CD4-positive, CD25-positive, alpha-beta regulatory T cell (primary cell): ENCODE measurements around the gene CDX2. TPM values are rescaled to one million over a fixed set of nuclear protein-coding genes. Genes with fewer than 3 reads are reported as not detected.

ENCODE experiments used
- ATAC-seq, 2 donors: fragments of 150-1000 bp; cut with Tn5 transposase; one replicate each; pipeline ENCODE4 v1.10.0; 2021; ENCODE audit warnings: low read depth in 2 of 2, moderate number of reproducible peaks in 2 of 2, moderate library complexity in 1 of 2
- DNase-seq, 3 donors: peaks; one replicate each; pipeline versions ENCODE4 v3.0.0 to v3.0.0-alpha.2; 2012 to 2022; ENCODE audit warnings: mixed read lengths in 1 of 3
- H3K27ac ChIP-seq: one replicate; pipeline ENCODE4 v1.7.0; 2013; ENCODE audit warnings: mild to moderate bottlenecking, low read length; ENCODE audit not compliant: insufficient read depth, poor library complexity, severe bottlenecking
- H3K27me3 ChIP-seq: one replicate; pipeline ENCODE4 v1.7.0; 2013; ENCODE audit warnings: low read length; ENCODE audit not compliant: control insufficient read depth, insufficient read depth
- H3K36me3 ChIP-seq: one replicate; pipeline ENCODE4 v1.7.0; 2013; ENCODE audit warnings: mild to moderate bottlenecking, low read length, moderate library complexity; ENCODE audit not compliant: control insufficient read depth, insufficient read depth
- H3K4me1 ChIP-seq: 2 replicates; pipeline ENCODE4 v1.7.0; 2013; ENCODE audit warnings: mild to moderate bottlenecking, low read length; ENCODE audit not compliant: insufficient read depth, control insufficient read depth, poor library complexity, severe bottlenecking
- H3K4me3 ChIP-seq: one replicate; pipeline ENCODE4 v1.7.0; 2013; ENCODE audit warnings: low read depth, mild to moderate bottlenecking, low read length, moderate library complexity
- H3K9me3 ChIP-seq, 2 experiments: 1 replicate in 1 of 2; 2 replicates in 1 of 2; pipeline ENCODE4 v1.7.0; 2013; ENCODE audit warnings: low read length in 2 of 2, mild to moderate bottlenecking in 1 of 2, moderate library complexity in 1 of 2; ENCODE audit not compliant: control insufficient read depth in 2 of 2
- H3K27ac Mint-ChIP-seq, 3 donors: one replicate each; pipeline ENCODE4 v1.8.0; 2020 to 2022; ENCODE audit warnings: mild to moderate bottlenecking in 3 of 3, mixed read lengths in 3 of 3, moderate library complexity in 2 of 3
- H3K27me3 Mint-ChIP-seq: one replicate; pipeline ENCODE4 v1.8.0; 2022; ENCODE audit warnings: mild to moderate bottlenecking, mixed read lengths
- H3K36me3 Mint-ChIP-seq: one replicate; pipeline ENCODE4 v1.8.0; 2020; ENCODE audit warnings: mixed read lengths
- H3K4me1 Mint-ChIP-seq, 4 donors: one replicate each; pipeline ENCODE4 v1.8.0; 2020 to 2022; ENCODE audit warnings: mixed read lengths in 4 of 4, mild to moderate bottlenecking in 1 of 4
- H3K4me3 Mint-ChIP-seq, 4 donors: one replicate each; pipeline ENCODE4 v1.8.0; 2020 to 2022; ENCODE audit warnings: mild to moderate bottlenecking in 4 of 4, mixed read lengths in 4 of 4, moderate library complexity in 3 of 4
- H3K9me3 Mint-ChIP-seq, 7 donors: one replicate each; pipeline ENCODE4 v1.8.0; 2020 to 2022; ENCODE audit warnings: mixed read lengths in 7 of 7, mild to moderate bottlenecking in 3 of 7, moderate library complexity in 2 of 7
- polyA plus RNA-seq, 4 donors: library from polyadenylated mRNA; unstranded; fragments of 300-500 nt; fragmentation: Illumina TruSeq; gene quantifications; one replicate each; pipeline ENCODE4 v1.2.3, GENCODE V29; 2021
- total RNA-seq: library from RNA; stranded (reverse); gene quantifications from one replicate; pipeline ENCODE4 v1.2.3, GENCODE V29; 2022

CDX2 gene
- total and polyA plus RNA-seq, 5 donors from 2014 or later: not detected

GRCh38 chr13:27954406-27954851, 14.7 kb downstream of the CDX2 start:
- peaks cover 3 to 18% (median 12%) of the 10 kb centered on the region in 4 donors for H3K4me1 Mint-ChIP-seq
- H3K4me3 Mint-ChIP-seq: peak overlapping the region in 2 of 4 donors; percentile 44 to 78
- H3K9me3 Mint-ChIP-seq: peaks cover 0 to 5% (median 2%) of the 10 kb centered on the region in 7 donors
- H3K27me3 ChIP-seq: peaks cover 31% of the 10 kb centered on the region
- H3K36me3 ChIP-seq: no peaks in the 10 kb centered on the region
- no peaks in the 10 kb centered on the region for H3K36me3 Mint-ChIP-seq
- no peak overlapping the region for H3K27ac ChIP-seq
- no peak overlapping the region for H3K27ac Mint-ChIP-seq
- H3K4me1 ChIP-seq: peaks cover 12% of the 10 kb centered on the region
- H3K27me3 Mint-ChIP-seq: peaks cover 70% of the 10 kb centered on the region
- H3K4me3 ChIP-seq: no peak overlapping the region
- ATAC-seq (no peak), DNase-seq (no peak)
- H3K9me3 ChIP-seq: no peaks in the 10 kb centered on the region

GRCh38 chr13:27953676-27954405, 15.3 kb downstream of the CDX2 start:
- peak overlapping the region in 3 of 4 donors; percentile 63 to 78 (median 72) for H3K4me3 Mint-ChIP-seq
- peaks cover 64% of the 10 kb centered on the region for H3K27me3 Mint-ChIP-seq
- no peaks in the 10 kb centered on the region for H3K36me3 Mint-ChIP-seq
- no peak overlapping the region for H3K4me3 ChIP-seq
- peaks cover 25% of the 10 kb centered on the region for H3K27me3 ChIP-seq
- peaks cover 12% of the 10 kb centered on the region for H3K4me1 ChIP-seq
- no peak overlapping the region for H3K27ac Mint-ChIP-seq
- no peaks in the 10 kb centered on the region for H3K9me3 ChIP-seq
- peaks cover 3 to 18% (median 12%) of the 10 kb centered on the region in 4 donors for H3K4me1 Mint-ChIP-seq
- H3K36me3 ChIP-seq: no peaks in the 10 kb centered on the region
- ATAC-seq (peak; percentile 60 to 67), DNase-seq (peak in 2 of 3 donors; percentile 53 to 56)
- no peak overlapping the region for H3K27ac ChIP-seq
- peaks cover 0 to 5% (median 2%) of the 10 kb centered on the region in 7 donors for H3K9me3 Mint-ChIP-seq

GRCh38 chr13:27952876-27953675, 16.0 kb downstream of the CDX2 start:
- Mint-ChIP-seq H3K27ac (no peak overlapping the region), H3K4me3 (peak overlapping the region in 3 of 4 donors; percentile 62 to 75 (median 63)), H3K4me1 (peaks cover 3 to 14% (median 11%) of the 10 kb centered on the region in 4 donors), H3K36me3 (no peaks in the 10 kb centered on the region), H3K9me3 (peaks cover 0 to 6% (median 2%) of the 10 kb centered on the region in 7 donors), H3K27me3 (peaks cover 57% of the 10 kb centered on the region)
- DNase-seq (no peak), ATAC-seq (no peak)
- H3K27ac ChIP-seq: no peak overlapping the region
- peaks cover 12% of the 10 kb centered on the region for H3K4me1 ChIP-seq
- no peaks in the 10 kb centered on the region for H3K9me3 ChIP-seq
- peaks cover 21% of the 10 kb centered on the region for H3K27me3 ChIP-seq
- no peaks in the 10 kb centered on the region for H3K36me3 ChIP-seq
- H3K4me3 ChIP-seq: no peak overlapping the region

GRCh38 chr13:27942972-27943371, 26.1 kb downstream of the CDX2 start:
- H3K27me3 Mint-ChIP-seq: peaks cover 25% of the 10 kb centered on the region
- ATAC-seq (no peak), DNase-seq (no peak)
- H3K4me3 ChIP-seq: no peak overlapping the region
- H3K27ac Mint-ChIP-seq: no peak overlapping the region
- H3K4me1 Mint-ChIP-seq: no peaks in the 10 kb centered on the region
- H3K27ac ChIP-seq: no peak overlapping the region
- H3K9me3 Mint-ChIP-seq: peaks cover 0 to 5% (median 1%) of the 10 kb centered on the region in 7 donors
- no peaks in the 10 kb centered on the region for H3K4me1 ChIP-seq
- H3K36me3 Mint-ChIP-seq: no peaks in the 10 kb centered on the region
- H3K36me3 ChIP-seq: no peaks in the 10 kb centered on the region
- H3K9me3 ChIP-seq: peaks cover 0 to 7% of the 10 kb centered on the region in 2 experiments
- no peak overlapping the region for H3K4me3 Mint-ChIP-seq
- peaks cover 2% of the 10 kb centered on the region for H3K27me3 ChIP-seq

- no peak for ATAC-seq
- no peak overlapping the region for H3K27ac ChIP-seq
- Mint-ChIP-seq H3K4me1 (peaks cover 0 to 2% (median 0%) of the 10 kb centered on the region in 4 donors), H3K27me3 (peaks cover 41% of the 10 kb centered on the region), H3K27ac (no peak overlapping the region), H3K9me3 (peaks cover 0 to 3% (median 0%) of the 10 kb centered on the region in 7 donors), H3K36me3 (no peaks in the 10 kb centered on the region), H3K4me3 (no peak overlapping the region)
- H3K36me3 ChIP-seq: no peaks in the 10 kb centered on the region
- no peaks in the 10 kb centered on the region for H3K9me3 ChIP-seq
- DNase-seq: no peak
- no peak overlapping the region for H3K4me3 ChIP-seq
- no peaks in the 10 kb centered on the region for H3K4me1 ChIP-seq
- H3K27me3 ChIP-seq: peaks cover 24% of the 10 kb centered on the region
These were observed 35.4 kb downstream of the CDX2 start for GRCh38 chr13:27933580-27934328.

GRCh38 chr13:27933118-27933517, 36.0 kb downstream of the CDX2 start:
- no peaks in the 10 kb centered on the region for H3K36me3 ChIP-seq
- Mint-ChIP-seq H3K27me3 (peaks cover 47% of the 10 kb centered on the region), H3K36me3 (peaks cover under 1% of the 10 kb centered on the region), H3K4me3 (no peak overlapping the region), H3K4me1 (peaks cover 0 to 2% (median 0%) of the 10 kb centered on the region in 4 donors), H3K27ac (no peak overlapping the region), H3K9me3 (peaks cover 0 to 3% (median 0%) of the 10 kb centered on the region in 7 donors)
- no peaks in the 10 kb centered on the region for H3K4me1 ChIP-seq
- no peak for ATAC-seq
- DNase-seq: no peak
- no peaks in the 10 kb centered on the region for H3K9me3 ChIP-seq
- no peak overlapping the region for H3K4me3 ChIP-seq
- H3K27ac ChIP-seq: no peak overlapping the region
- peaks cover 24% of the 10 kb centered on the region for H3K27me3 ChIP-seq

GRCh38 chr13:27929868-27930267, 39.2 kb downstream of the CDX2 start:
- Histone ChIP-seq H3K36me3 (no peaks in the 10 kb centered on the region), H3K4me3 (no peak overlapping the region), H3K4me1 (peaks cover 2% of the 10 kb centered on the region), H3K27me3 (peaks cover 40% of the 10 kb centered on the region), H3K27ac (no peak overlapping the region), H3K9me3 (no peaks in the 10 kb centered on the region)
- ATAC-seq (no peak), DNase-seq (no peak)
- H3K4me3 Mint-ChIP-seq: no peak overlapping the region
- H3K27me3 Mint-ChIP-seq: peaks cover 78% of the 10 kb centered on the region
- peaks cover 3% of the 10 kb centered on the region for H3K36me3 Mint-ChIP-seq
- H3K27ac Mint-ChIP-seq: no peak overlapping the region
- H3K4me1 Mint-ChIP-seq: peaks cover 0 to 20% (median 8%) of the 10 kb centered on the region in 4 donors
- peaks cover 0 to 7% (median 0%) of the 10 kb centered on the region in 7 donors for H3K9me3 Mint-ChIP-seq
